CD4-positive, alpha-beta T cell treated with Interleukin-15 for 1 hour (primary cell): ENCODE results near the gene MISP3.
A peak's percentile ranks its signal among the peaks of the same experiment; 100 is the strongest.

ENCODE experiments used
- DNase-seq: peaks from one replicate; pipeline ENCODE4 v3.0.0-alpha.2; 2020

Gene MISP3

GRCh38 chr19:14106840-14107239, 34.3 kb downstream of the MISP3 start:
- DNase-seq, result no peak

- DNase-seq, result no peak
Measured at GRCh38 chr19:14107581-14108461, 35.2 kb downstream of the MISP3 start.

- no peak for DNase-seq
Measured at GRCh38 chr19:14110650-14111049, 38.1 kb downstream of the MISP3 start.

- DNase-seq, result no peak
Measured at GRCh38 chr19:14111486-14111885, 38.9 kb downstream of the MISP3 start.

- DNase-seq, result no peak
Measured at GRCh38 chr19:14112051-14112808, 39.6 kb downstream of the MISP3 start.

- DNase-seq, result no peak
Measured at GRCh38 chr19:14112809-14113385, 40.3 kb downstream of the MISP3 start.

- DNase-seq, result peak; percentile 55
Measured at GRCh38 chr19:14113762-14114414, 41.3 kb downstream of the MISP3 start.

- no peak for DNase-seq
Measured at GRCh38 chr19:14114439-14114838, 41.9 kb downstream of the MISP3 start.

- DNase-seq, result peak; percentile 71
Measured at GRCh38 chr19:14114854-14115253, 42.3 kb downstream of the MISP3 start.

- no peak for DNase-seq
Measured at GRCh38 chr19:14115756-14116155, 43.2 kb downstream of the MISP3 start.

- no peak for DNase-seq
Measured at GRCh38 chr19:14116525-14116917, 43.9 kb downstream of the MISP3 start.

GRCh38 chr19:14116918-14117578, 44.5 kb downstream of the MISP3 start:
- no peak for DNase-seq

GRCh38 chr19:14117668-14118164, 45.1 kb downstream of the MISP3 start, which contains the start of gene PRKACA:
TSS of gene PRKACA (minus strand) at chr19:14117762. CDS start at chr19:14117547, 215 bp downstream.
- DNase-seq, result peak; percentile 99

GRCh38 chr19:14118165-14119051, 45.8 kb downstream of the MISP3 start:
- DNase-seq, result peak; percentile 87

GRCh38 chr19:14119146-14119545, 46.6 kb downstream of the MISP3 start:
- no peak for DNase-seq

GRCh38 chr19:14119644-14120496, 47.3 kb downstream of the MISP3 start:
- no peak for DNase-seq

GRCh38 chr19:14120497-14120780, 47.9 kb downstream of the MISP3 start:
- DNase-seq, result no peak

- no peak for DNase-seq
Measured at GRCh38 chr19:14122924-14123323, 50.3 kb downstream of the MISP3 start.
